Transverse colon (tissue), 4 donors: Measurements from ENCODE around the gene TPPP2. TPM values are rescaled to one million over a fixed set of nuclear protein-coding genes. Genes with fewer than 3 reads are reported as not detected.

Experiments
- DNase-seq: peaks from one replicate; pipeline ENCODE4 v3.0.0-alpha.2; 2019
- H3K27ac ChIP-seq, 4 donors: fragments of 200-600 bp; sonication (generic); 2 replicates each; pipeline ENCODE4 v1.5.1; 2016 to 2018; ENCODE audit warnings: inconsistent platforms in 4 of 4
- H3K27me3 ChIP-seq: fragments of 200-600 bp; sonication (generic); 2 replicates; pipeline ENCODE4 v1.5.1; 2017; ENCODE audit warnings: inconsistent platforms
- H3K36me3 ChIP-seq, 4 donors: fragments of 200-600 bp; sonication (generic); 2 replicates each; pipeline ENCODE4 v1.5.1; 2017 to 2019; ENCODE audit warnings: inconsistent platforms in 4 of 4
- H3K4me1 ChIP-seq, 4 donors: fragments of 200-600 bp; sonication (generic); 2 replicates each; pipeline ENCODE4 v1.5.1; 2017 to 2020; ENCODE audit warnings: inconsistent platforms in 4 of 4
- H3K4me3 ChIP-seq, 4 donors: fragments of 200-600 bp; sonication (generic); 1 replicate in 1 of 4; 2 replicates in 3 of 4; pipeline versions ENCODE4 v1.5.1 to v1.6.1; 2017 to 2019; ENCODE audit warnings: inconsistent platforms in 4 of 4
- H3K9me3 ChIP-seq, 2 donors: fragments of 200-600 bp; sonication (generic); 2 replicates each; pipeline ENCODE4 v1.5.1; 2017 to 2019; ENCODE audit warnings: inconsistent platforms in 2 of 2
- EP300 ChIP-seq: sonication (generic); formaldehyde crosslinking; IDR thresholded peaks from one replicate; pipeline ENCODE4 v1.6.1; 2017; ENCODE audit warnings: antibody characterized with exemption, low read depth
- POLR2A ChIP-seq: fragments of 450-650 bp; IDR thresholded peaks from one replicate; pipeline ENCODE4 v1.6.1; 2016; ENCODE audit warnings: antibody characterized with exemption, mild to moderate bottlenecking, moderate library complexity
- POLR2AphosphoS5 ChIP-seq, 3 donors: sonication (generic); formaldehyde crosslinking; IDR thresholded peaks; one replicate each; pipeline ENCODE4 v1.6.1; 2016; ENCODE audit warnings: antibody characterized with exemption in 3 of 3
- WGBS, 2 donors: methylation state at CpG; one replicate each; pipeline ENCODE4 v1.1.5; 2018; ENCODE audit warnings: low coverage in 1 of 2; 5-methylcytosine and 5-hydroxymethylcytosine counted together
- in situ Hi-C, 4 donors: fragments of 200-750 bp; cut with MboI; loops; one replicate each; pipeline versions ENCODE4 v1.15.0 to v1.15.1; 2017; ENCODE audit warnings: low sequenced_read_pairs in 3 of 4, low pct_ligation_motif_present in 1 of 4, low pct_unique_long_range_greater_than_20kb in 1 of 4
- intact Hi-C: fragments of 100-400 bp; cut with DNase I; formaldehyde crosslinking; loops from one replicate; pipeline ENCODE4 v1.15.1; 2023; ENCODE audit warnings: low total_unique reads
- total RNA-seq, 4 donors: library from RNA; depleted of rRNA; stranded (reverse); fragments of >200 nt; gene quantifications; one replicate each; pipeline ENCODE4 v1.1.0, GENCODE V29; 2016
- TF ChIP-seq, protein P1 (sequence below), 5 experiments: fragments of 200-600 bp in 3 of 5; fragments of 450-650 bp in 2 of 5; sonication (generic) in 3 of 5; IDR thresholded peaks; 1 replicate in 2 of 5; 2 replicates in 3 of 5; pipeline ENCODE4 v1.5.1; 2016 to 2017; ENCODE audit warnings: antibody characterized with exemption in 5 of 5, inconsistent platforms in 3 of 5, mild to moderate bottlenecking in 2 of 5, moderate library complexity in 1 of 5

Gene TPPP2
- total RNA-seq, 4 donors from 2014 or later = not detected

DNA sequence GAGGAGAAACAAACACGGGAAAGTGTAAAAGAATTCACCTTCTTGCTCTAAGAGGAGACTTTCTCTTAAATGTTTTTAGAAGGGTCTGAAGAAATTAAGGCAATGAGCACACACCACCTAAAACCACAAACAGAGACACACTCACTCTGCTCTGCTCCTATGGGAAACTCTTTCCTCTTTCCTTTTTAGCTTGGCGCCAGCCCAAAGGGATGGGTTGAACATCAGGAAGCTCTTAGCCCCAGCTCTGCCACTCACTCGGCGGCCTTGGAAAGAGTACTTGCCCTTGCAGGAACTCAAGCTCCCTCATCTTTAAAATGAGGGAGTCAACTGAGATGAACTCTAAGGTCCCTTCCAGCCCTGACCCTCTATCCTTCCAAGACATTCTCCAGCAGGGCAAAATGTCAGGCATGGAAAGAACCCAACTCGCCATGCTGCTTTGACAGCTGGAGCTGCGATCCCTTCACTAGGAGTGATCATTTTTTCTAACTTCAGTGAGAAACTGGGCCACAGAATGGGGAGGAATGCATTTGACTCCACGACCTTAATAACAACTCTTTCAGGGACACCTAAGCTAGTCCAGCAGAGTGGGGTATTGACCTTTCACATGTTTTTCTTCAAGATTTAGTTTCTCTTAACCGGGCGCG is 26.6 kb downstream of the TPPP2 start:
- Histone ChIP-seq H3K27me3 (no peaks in the 10 kb centered on the region), H3K36me3 (no peaks in the 10 kb centered on the region), H3K9me3 (no peaks in the 10 kb centered on the region), H3K4me3 (no peak overlapping the region), H3K27ac (peak overlapping the region; percentile 72 to 80 (median 78)), H3K4me1 (peaks cover 0 to 50% (median 22%) of the 10 kb centered on the region in 4 donors)
- peak; percentile 85 for DNase-seq
- intact Hi-C loops = no loop called here
- 32 to 64% methylated on average over 3 to 10 of the region's 10 CpGs for WGBS, 2 donors
- in situ Hi-C loops = no loop called here
- TF ChIP-seq POLR2A = no peak
- peak in 2 of 3 donors; percentile 35 to 38 for TF ChIP-seq POLR2AphosphoS5 (IDR thresholded peaks at IDR 0.05)
- TF ChIP-seq, protein P1, sequence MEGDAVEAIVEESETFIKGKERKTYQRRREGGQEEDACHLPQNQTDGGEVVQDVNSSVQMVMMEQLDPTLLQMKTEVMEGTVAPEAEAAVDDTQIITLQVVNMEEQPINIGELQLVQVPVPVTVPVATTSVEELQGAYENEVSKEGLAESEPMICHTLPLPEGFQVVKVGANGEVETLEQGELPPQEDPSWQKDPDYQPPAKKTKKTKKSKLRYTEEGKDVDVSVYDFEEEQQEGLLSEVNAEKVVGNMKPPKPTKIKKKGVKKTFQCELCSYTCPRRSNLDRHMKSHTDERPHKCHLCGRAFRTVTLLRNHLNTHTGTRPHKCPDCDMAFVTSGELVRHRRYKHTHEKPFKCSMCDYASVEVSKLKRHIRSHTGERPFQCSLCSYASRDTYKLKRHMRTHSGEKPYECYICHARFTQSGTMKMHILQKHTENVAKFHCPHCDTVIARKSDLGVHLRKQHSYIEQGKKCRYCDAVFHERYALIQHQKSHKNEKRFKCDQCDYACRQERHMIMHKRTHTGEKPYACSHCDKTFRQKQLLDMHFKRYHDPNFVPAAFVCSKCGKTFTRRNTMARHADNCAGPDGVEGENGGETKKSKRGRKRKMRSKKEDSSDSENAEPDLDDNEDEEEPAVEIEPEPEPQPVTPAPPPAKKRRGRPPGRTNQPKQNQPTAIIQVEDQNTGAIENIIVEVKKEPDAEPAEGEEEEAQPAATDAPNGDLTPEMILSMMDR (IDR thresholded peaks at IDR 0.05) = no peak
- TF ChIP-seq EP300 = no peak

DNA sequence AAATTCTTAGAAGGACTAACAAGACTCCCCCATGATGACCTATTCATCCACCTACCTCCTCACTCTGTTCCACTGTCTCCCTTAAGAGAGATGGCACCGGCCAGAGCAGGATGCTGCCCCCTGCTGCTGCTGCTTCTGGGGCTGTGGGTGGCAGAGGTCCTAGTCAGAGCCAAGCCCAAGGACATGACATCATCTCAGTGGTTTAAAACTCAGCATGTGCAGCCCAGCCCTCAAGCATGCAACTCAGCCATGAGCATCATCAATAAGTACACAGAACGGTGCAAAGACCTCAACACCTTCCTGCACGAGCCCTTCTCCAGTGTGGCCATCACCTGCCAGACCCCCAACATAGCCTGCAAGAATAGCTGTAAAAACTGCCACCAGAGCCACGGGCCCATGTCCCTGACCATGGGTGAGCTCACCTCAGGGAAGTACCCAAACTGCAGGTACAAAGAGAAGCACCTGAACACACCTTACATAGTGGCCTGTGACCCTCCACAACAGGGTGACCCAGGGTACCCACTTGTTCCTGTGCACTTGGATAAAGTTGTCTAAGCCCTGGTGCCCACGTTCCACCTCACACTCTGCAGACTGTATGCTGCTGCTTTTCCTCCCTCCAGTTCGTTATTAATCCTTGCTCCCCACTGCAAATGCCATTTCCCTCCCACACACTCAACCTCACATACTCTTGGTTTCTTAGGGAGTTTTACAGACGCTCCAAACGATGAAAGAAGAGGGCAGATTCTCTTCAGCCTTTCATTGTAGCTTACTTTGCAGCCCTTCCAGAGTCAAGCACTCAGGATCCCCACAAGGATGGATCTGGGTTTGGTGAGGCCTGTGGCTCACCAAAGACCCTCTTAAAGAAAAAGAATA is 28.0 kb downstream of the TPPP2 start, which contains the start of gene RNASE8:
RNASE8 (plus strand) TSS at position 20 of the 873 bp plus-strand sequence; CDS start at position 91, 71 bp downstream.
- Histone ChIP-seq H3K4me3 (no peak within 1 kb of the TSS), H3K4me1 (peaks cover 0 to 57% (median 25%) of the 10 kb centered on the region in 4 donors), H3K9me3 (no peaks in the 10 kb centered on the region), H3K36me3 (no peaks in the 10 kb centered on the region), H3K27me3 (no peaks in the 10 kb centered on the region), H3K27ac (peak within 1 kb of the TSS; percentile 72 to 80 (median 78))
- in situ Hi-C loops (no loop called here), intact Hi-C loops (no loop called here)
- WGBS, 2 donors = 40 to 69% methylated on average over 5 to 8 of the region's 8 CpGs
- TF ChIP-seq EP300 = no peak
- TF ChIP-seq, protein P1 (IDR thresholded peaks at IDR 0.05) = no peak
- no peak for TF ChIP-seq POLR2A
- TF ChIP-seq POLR2AphosphoS5 (IDR thresholded peaks at IDR 0.05) = no peak
- DNase-seq = no peak

GRCh38 chr14:21058903-21059302 is 28.9 kb downstream of the TPPP2 start:
- 86% methylated on average over 5 of the region's 5 CpGs; no CpG with 5 or more reads in 1 of the 2 donors for WGBS, 2 donors
- TF ChIP-seq, protein P1 (IDR thresholded peaks at IDR 0.05) = no peak
- TF ChIP-seq POLR2AphosphoS5 (IDR thresholded peaks at IDR 0.05) = no peak
- no peak for TF ChIP-seq EP300
- TF ChIP-seq POLR2A = no peak
- Histone ChIP-seq H3K27me3 (no peaks in the 10 kb centered on the region), H3K4me1 (peaks cover 0 to 54% (median 27%) of the 10 kb centered on the region in 4 donors), H3K36me3 (no peaks in the 10 kb centered on the region), H3K27ac (peak overlapping the region in 3 of 4 donors; percentile 75 to 83 (median 79)), H3K9me3 (no peaks in the 10 kb centered on the region), H3K4me3 (no peak overlapping the region)
- in situ Hi-C loops = no loop called here
- intact Hi-C loops = no loop called here
- no peak for DNase-seq
